Parathyroid adenoma (tissue), 2 donors: ENCODE results near the gene GALNT16.

ENCODE experiments used
- H2AFZ ChIP-seq: fragments of 300-600 bp; sonication (generic); one replicate; pipeline ENCODE4 v1.7.0; 2017; ENCODE audit warnings: antibody characterized with exemption, mild to moderate bottlenecking
- H3K27ac ChIP-seq: fragments of 300-600 bp; sonication (generic); one replicate; pipeline ENCODE4 v1.7.0; 2017
- H3K27me3 ChIP-seq: fragments of 300-600 bp; sonication (generic); one replicate; pipeline ENCODE4 v1.7.0; 2017; ENCODE audit warnings: low read length; ENCODE audit not compliant: control insufficient read depth, insufficient read depth
- H3K36me3 ChIP-seq: fragments of 300-600 bp; sonication (generic); one replicate; pipeline ENCODE4 v1.7.0; 2017; ENCODE audit warnings: low read length; ENCODE audit not compliant: control insufficient read depth, insufficient read depth
- H3K4me1 ChIP-seq: fragments of 300-600 bp; sonication (generic); one replicate; pipeline ENCODE4 v1.7.0; 2017; ENCODE audit warnings: control low read depth
- H3K4me2 ChIP-seq: fragments of 300-600 bp; sonication (generic); one replicate; pipeline ENCODE4 v1.7.0; 2017; ENCODE audit warnings: low read length
- H3K4me3 ChIP-seq: fragments of 300-600 bp; sonication (generic); one replicate; pipeline ENCODE4 v1.7.0; 2017; ENCODE audit warnings: low read depth, low read length
- H3K79me2 ChIP-seq: fragments of 300-600 bp; sonication (generic); one replicate; pipeline ENCODE4 v1.7.0; 2017; ENCODE audit warnings: control low read depth
- H3K9ac ChIP-seq: fragments of 300-600 bp; sonication (generic); one replicate; pipeline ENCODE4 v1.7.0; 2017; ENCODE audit warnings: mild to moderate bottlenecking
- H3K9me3 ChIP-seq: fragments of 300-600 bp; sonication (generic); one replicate; pipeline ENCODE4 v1.7.0; 2017; ENCODE audit warnings: low read length; ENCODE audit not compliant: control insufficient read depth
- CTCF ChIP-seq: fragments of 300-600 bp; sonication (generic); IDR thresholded peaks from one replicate; pipeline ENCODE4 v1.7.0; 2017; ENCODE audit warnings: antibody characterized with exemption, mild to moderate bottlenecking
- donor health status: primary hyperparathyroidism.

Gene GALNT16

DNA sequence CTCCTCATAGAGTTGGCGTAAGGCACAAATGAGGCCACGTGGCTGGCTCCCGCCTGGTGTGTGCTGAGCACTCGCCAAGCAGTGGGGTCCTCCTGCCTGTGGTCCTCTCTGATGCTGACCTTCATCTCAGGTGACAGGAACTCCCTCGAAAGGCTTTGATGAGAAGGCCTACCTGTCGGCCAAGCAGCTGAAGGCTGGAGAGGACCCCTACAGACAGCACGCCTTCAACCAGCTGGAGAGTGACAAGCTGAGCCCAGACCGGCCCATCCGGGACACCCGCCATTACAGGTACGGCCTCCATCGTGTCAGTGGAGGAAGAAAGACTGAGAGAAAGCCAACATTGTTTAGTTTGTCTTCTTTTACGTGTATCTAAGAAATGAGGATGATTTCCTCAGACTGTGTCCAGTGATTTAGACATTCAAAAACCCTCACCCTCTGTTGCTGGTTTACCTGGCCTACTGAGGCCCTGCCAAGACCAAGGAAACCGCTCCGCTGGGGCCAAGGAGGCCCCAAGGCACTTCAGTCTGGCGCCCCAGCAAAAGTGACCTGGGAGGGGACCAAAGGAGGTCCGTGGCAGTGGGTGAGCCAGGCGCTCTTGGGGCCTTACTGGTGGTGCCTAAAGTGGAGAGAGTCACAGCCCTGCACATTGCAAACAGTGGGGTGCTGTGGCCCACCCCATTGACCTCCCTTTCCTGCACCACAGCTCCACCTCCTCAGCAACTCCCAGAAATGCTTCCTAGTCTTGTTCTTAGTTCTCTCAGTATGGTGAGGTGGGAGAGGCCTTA is 60.8 kb downstream of the GALNT16 start:
- Histone ChIP-seq H3K79me2 (no peaks in the 10 kb centered on the region), H3K27me3 (no peaks in the 10 kb centered on the region), H3K36me3 (no peaks in the 10 kb centered on the region), H3K9ac (no peak overlapping the region), H3K9me3 (no peaks in the 10 kb centered on the region), H2AFZ (no peak overlapping the region), H3K4me2 (no peak overlapping the region), H3K4me3 (no peak overlapping the region), H3K4me1 (peaks cover 6% of the 10 kb centered on the region), H3K27ac (no peak overlapping the region)
- TF ChIP-seq CTCF, result no peak

DNA sequence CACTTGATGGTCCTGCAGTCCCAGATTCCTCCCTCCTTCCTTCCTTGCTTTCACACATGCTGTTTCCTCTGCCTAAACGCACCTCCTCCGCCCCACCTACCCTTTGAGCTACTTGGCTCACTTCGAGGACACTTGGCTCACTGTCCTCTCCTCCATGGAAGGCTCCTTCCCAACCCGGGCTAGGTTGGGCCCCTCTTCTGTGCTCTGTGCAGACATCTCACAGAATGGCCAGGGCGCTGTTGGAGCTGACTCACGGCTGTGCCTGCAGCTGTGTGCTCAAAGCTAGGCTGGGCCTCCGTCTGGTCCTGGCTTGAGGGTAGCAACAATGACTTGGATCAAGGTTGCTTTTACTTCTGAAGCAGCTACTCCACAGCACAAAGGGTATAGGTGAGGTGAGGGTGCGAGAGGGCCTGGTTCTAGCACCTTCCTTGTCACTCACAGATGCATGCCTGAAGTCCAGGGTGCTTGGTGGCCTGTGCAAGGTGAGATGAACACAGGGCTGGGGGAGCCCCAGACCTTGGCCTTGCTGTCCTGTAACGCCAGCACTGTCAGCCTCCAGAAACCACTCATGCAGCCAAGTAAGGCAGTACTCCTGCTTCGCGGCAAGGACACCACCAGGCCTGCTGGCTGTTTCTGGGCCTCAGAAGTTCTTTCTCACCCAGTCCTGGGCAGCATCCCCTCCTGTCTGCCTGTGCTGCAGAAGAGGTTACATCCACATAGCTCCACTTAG is 61.8 kb downstream of the GALNT16 start:
- no peak overlapping the region for H3K4me2 ChIP-seq
- H3K4me3 ChIP-seq, result no peak overlapping the region
- H3K27me3 ChIP-seq, result no peaks in the 10 kb centered on the region
- TF ChIP-seq CTCF, result no peak
- no peaks in the 10 kb centered on the region for H3K9me3 ChIP-seq
- no peak overlapping the region for H3K9ac ChIP-seq
- no peaks in the 10 kb centered on the region for H3K36me3 ChIP-seq
- no peaks in the 10 kb centered on the region for H3K79me2 ChIP-seq
- H2AFZ ChIP-seq, result no peak overlapping the region
- peaks cover 6% of the 10 kb centered on the region for H3K4me1 ChIP-seq
- H3K27ac ChIP-seq, result no peak overlapping the region

DNA sequence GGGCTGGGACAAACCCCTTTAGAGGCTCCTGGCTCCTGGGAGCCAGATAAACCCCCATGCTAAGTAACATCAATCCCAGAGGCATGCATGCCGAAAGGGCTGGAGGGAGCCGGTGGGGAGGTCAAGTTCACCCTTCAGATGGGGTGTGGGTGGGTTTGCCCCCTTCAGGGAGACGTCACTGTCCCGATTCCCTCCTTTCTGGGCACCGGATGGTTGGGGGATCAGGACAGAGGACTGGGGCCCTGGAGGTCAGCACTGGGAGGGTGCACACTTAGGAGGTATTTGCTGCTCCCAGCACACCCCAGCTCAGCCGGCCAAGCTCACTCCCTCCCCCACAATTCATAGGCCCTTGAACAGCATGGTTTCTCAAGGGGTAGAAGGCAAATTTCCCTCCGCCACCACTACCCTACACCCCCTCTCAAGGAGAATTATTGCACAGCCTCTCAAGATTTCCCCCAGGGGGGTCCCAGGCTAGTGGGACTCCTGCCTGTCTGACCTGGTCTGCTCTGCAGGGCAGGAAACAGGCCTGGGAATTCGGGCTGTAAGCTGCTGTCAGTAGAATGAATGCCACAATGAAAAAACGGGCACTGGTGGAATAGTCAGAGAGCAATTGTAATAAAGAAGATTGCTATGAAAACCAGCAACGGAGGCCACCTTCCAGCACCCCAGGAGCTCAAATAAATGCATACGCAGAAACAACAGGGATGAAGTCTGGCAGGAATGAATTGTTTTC is 63.5 kb downstream of the GALNT16 start:
- Histone ChIP-seq H3K36me3 (no peaks in the 10 kb centered on the region), H3K9ac (no peak overlapping the region), H3K4me3 (no peak overlapping the region), H3K9me3 (no peaks in the 10 kb centered on the region), H3K27me3 (no peaks in the 10 kb centered on the region), H3K4me2 (no peak overlapping the region), H2AFZ (no peak overlapping the region), H3K27ac (no peak overlapping the region), H3K4me1 (peaks cover 3% of the 10 kb centered on the region), H3K79me2 (no peaks in the 10 kb centered on the region)
- TF ChIP-seq CTCF, result no peak

GRCh38 chr14:69323999-69324282 is 64.0 kb downstream of the GALNT16 start:
- H3K27me3 ChIP-seq, result no peaks in the 10 kb centered on the region
- H3K9ac ChIP-seq, result no peak overlapping the region
- no peaks in the 10 kb centered on the region for H3K79me2 ChIP-seq
- no peak for TF ChIP-seq CTCF
- no peaks in the 10 kb centered on the region for H3K4me1 ChIP-seq
- H3K27ac ChIP-seq, result no peak overlapping the region
- H3K9me3 ChIP-seq, result no peaks in the 10 kb centered on the region
- no peaks in the 10 kb centered on the region for H3K36me3 ChIP-seq
- H3K4me3 ChIP-seq, result no peak overlapping the region
- H2AFZ ChIP-seq, result no peak overlapping the region
- no peak overlapping the region for H3K4me2 ChIP-seq
